Measurements from ENCODE around the gene MAP1LC3C.
A peak's percentile ranks its signal among the peaks of the same experiment; 100 is the strongest.

The MAP1LC3C gene

DNA sequence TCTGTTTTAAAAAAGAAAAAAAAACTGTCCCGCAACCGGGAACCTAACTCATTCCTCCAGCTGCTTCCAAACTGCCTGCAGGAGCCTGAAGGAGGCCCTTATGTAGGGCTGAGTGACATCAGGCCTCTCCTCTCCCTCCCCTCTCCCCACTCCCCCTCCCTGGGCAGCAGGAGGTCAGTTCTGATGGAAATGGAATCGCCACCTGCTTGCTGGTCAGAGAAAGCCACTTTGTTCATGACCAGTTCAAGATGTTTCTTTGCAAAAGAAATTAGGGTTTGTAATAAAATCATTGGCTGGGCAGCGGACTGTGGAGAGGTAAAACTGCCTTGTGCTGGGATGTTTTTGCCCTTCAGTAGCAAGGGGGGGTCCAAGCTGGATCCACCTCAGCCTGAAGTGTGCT lies at the start of gene MAP1LC3C:
TSS of gene MAP1LC3C (minus strand) at position 73 of the 400 bp plus-strand sequence. CDS start 90 bp downstream, outside the sequence.
- no peak for DNase-seq (ENCODE audit: low read depth in 3 of 3)

- no peak for DNase-seq (ENCODE audit: low read depth in 3 of 3)
These were observed 44.3 kb upstream of the MAP1LC3C start for GRCh38 chr1:242043165-242043564.

- no peak for DNase-seq (ENCODE audit: low read depth in 3 of 3)
These were observed 35.5 kb upstream of the MAP1LC3C start for GRCh38 chr1:242034392-242034791.

DNA sequence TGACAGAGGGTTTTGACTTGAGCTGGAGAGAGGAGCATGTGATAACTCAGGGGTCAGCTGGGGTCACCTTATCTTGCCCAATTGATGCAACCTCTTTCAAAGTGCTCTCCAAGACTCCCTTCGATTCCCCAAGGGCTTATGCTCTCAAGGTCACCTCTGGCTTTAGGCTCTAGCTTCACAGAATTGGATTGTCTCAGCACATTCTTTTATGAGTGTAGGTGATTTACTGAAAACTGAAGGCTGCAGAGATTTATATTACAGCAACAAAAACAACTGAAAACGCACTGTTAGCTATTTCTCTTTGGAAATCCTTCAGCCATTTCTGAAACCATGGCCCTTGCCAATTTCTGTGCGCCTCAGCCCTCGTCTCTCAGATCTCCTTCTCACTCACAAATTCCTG lies 34.5 kb upstream of the MAP1LC3C start:
- no peak for DNase-seq (ENCODE audit: low read depth in 3 of 3)

DNA sequence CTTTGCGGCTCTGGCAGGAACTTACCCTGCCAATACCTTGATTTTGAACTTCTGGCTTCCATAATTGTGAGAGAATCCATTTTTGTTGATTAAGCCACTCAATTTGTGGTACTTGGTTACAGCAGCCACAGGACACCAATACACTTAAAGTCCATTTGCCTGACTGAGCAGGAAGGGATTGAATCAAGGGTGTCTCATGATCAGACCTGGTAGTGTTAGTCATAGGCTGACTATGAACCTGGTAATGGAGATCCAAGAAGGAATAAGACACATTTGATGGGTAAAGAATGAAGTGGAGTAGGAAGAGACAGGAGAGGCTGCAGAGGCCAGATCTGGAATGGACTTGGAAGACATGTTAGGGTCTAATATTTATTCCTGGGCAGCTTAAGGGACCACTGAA lies 31.2 kb upstream of the MAP1LC3C start:
- DNase-seq (ENCODE audit: low read depth in 3 of 3) = no peak

- no peak for DNase-seq (ENCODE audit: low read depth in 3 of 3)
These were observed 26.8 kb upstream of the MAP1LC3C start for GRCh38 chr1:242025681-242026080.

DNA sequence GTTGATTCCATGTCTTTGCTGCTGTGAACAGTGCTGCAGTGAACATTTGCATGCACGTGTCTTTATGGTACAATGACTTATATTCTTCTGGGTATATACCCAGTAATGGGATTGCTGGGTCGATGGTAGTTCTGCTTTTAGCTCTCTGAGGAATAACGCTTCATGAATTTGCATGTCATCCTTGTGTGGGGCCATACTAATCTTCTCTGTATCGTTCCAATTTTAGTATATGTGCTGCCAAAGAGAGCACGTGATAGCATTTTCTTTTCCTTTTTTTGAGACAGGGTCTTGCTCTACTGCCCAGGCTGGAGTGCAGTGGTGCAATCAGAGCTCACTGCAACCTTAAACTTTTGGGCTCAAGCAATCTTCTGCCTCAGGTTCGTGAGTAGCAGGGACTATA lies 24.9 kb upstream of the MAP1LC3C start:
- no peak for DNase-seq (ENCODE audit: low read depth in 3 of 3)

DNA sequence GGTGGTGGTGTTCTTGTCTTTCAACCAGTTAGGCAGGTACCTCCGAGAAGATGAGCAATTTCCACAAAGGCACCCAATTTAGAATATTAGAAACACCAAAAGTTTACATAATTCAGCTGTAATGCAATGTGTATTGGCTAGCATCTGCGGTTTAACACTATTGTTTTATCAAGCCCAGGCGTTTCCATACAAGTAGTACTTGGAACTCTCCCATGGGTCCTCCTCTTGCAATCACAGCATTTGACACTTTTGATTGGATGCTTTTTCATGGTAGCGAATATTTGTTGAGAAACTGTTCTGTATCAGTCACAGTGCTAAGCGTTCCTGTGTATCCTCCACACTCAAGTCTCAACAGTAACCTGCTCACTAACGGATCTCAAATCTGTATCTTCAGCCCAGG lies 20.1 kb upstream of the MAP1LC3C start:
- DNase-seq (ENCODE audit: low read depth in 3 of 3) = no peak

DNA sequence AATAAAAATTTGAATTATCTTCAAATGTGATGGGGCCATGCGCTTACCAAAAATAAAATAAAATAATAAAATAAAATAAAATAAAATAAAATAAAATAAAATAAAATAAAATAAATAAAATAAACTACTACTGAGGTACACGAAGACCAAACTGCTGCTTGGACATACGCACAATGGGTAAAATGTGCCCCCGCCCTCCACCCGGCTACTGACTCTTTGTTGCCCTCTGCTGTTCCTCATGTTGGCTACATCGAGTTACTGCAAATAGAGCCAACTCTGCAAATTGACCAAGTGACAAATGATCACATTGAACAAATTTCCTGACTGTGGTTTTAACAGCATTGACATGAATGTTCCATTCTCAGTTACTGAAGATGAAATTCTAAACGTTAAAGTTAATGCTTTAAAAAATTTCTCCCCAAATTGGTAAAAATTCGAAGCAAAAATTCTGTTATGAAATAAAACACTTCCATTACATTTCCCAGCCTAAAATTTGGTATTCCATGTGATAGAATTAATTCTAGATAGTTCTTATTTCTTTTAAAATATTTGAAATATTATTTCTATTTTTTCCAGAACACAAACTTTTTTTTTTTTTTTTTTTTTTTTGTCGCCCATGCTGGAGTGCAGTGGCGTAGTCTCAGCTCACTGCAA lies 18.8 kb upstream of the MAP1LC3C start:
- peak; percentile 9 to 17 (median 17) for DNase-seq (ENCODE audit: low read depth in 3 of 3)

DNA sequence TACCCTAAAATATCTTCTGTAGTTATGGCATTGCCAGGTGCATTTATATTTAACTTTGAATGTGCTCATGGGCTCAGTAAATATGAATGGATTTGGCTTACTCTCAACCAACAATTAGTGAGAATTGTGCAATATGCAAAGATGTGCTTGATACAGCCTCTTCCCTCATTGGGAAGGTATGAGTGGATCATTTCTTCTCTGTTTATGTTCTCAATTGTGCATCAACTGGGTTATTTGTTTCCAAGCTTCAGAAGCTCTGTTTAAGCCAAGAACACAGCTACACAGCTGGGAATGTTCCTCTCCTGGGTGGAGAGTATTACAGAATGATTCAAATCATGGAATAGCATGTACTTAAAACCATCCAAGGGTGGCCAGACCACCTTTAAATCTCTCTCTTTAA lies 17.6 kb upstream of the MAP1LC3C start:
- no peak for DNase-seq (ENCODE audit: low read depth in 3 of 3)

GRCh38 chr1:242011894-242012660 lies 13.2 kb upstream of the MAP1LC3C start:
- no peak for DNase-seq (ENCODE audit: low read depth in 3 of 3)

DNA sequence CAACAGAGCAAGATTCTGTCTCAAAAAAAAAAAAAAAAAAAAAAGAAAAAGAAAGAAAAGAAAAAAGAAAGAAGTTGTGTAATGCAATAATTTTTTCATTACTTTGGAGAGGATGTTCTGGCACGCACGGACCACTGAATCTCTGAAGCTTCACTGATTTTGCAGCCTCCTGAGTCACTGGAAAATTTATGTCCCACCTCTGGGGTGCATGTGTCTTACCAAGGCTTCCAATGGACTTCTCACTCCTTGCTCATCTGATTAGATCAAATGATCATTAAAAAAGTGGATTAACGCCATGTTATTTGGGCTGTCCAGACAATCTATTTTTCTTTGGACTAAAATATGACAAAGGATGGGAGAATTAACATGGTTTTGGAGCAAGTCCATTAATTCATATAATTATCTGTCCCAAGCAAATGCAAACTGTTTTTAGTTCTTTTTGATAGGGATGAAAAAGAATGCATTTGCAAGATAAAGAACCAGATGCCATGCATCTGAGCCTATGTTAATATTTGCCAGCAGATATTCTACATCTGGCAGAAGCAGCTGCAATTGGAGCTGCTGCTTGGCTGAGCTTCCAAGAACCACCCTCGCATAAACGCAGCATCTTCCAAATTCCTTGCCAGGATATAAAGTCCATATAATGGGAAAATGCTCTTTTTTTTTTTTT lies 10.1 kb upstream of the MAP1LC3C start:
- DNase-seq (ENCODE audit: low read depth in 3 of 3) = no peak

- DNase-seq (ENCODE audit: low read depth in 3 of 3) = no peak
These were observed 8.1 kb upstream of the MAP1LC3C start for GRCh38 chr1:242006976-242007375.

DNA sequence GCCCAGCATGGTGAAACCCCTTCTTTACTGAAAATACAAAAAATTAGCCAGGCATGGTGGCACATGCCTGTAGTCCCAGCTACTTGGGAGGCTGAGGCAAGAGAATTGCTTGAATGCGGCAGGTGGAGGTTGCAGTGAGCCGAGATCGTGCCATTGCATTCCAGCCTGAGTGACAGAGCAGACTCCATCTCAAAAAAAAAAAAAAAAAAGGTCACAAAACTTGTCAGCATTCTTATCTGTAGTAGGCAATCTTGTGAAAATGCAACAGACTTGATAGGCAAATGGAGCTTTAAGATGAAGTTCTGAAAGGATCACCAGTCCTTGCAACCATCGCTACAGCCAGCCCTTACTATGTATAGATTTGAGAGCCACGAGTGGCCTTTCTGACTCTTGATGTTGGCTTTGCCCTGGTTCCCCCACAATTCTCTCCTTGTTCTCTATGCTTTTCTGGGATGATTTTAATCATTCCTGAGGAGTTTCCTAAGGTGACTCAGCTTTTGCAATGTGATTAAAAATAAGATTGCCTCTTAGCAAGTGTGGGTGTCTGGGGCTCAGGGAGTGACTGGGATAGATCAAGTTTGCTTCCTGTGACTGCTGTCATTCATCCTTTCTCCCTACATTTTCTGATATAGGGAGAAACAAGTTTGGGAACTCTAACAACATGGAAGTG lies 7.1 kb upstream of the MAP1LC3C start:
- no peak for DNase-seq (ENCODE audit: low read depth in 3 of 3)

GRCh38 chr1:242004751-242005495 lies 6.0 kb upstream of the MAP1LC3C start:
- DNase-seq (ENCODE audit: low read depth in 3 of 3) = no peak

DNA sequence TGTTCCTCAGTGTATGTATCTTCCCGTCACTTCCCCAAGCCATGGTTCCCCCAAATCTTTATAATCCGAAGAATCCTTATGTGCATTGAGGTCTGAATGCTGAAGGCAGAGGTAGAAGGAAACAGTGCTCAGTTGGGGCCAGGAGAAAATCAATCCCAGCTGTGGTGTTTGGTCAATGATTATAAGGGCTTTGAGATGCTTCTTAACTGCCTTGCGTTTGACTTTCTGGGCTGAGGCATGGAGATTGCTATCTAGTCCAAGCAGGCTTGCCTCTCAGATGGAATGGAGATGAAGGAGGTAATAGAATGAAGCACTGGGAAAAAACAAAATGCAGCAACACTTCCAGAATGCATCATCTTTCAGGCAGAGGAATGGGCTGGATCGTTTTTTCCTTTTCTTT lies 3.6 kb upstream of the MAP1LC3C start:
- no peak for DNase-seq (ENCODE audit: low read depth in 3 of 3)

GRCh38 chr1:242002072-242002471 lies 3.2 kb upstream of the MAP1LC3C start:
- no peak for DNase-seq (ENCODE audit: low read depth in 3 of 3)

DNA sequence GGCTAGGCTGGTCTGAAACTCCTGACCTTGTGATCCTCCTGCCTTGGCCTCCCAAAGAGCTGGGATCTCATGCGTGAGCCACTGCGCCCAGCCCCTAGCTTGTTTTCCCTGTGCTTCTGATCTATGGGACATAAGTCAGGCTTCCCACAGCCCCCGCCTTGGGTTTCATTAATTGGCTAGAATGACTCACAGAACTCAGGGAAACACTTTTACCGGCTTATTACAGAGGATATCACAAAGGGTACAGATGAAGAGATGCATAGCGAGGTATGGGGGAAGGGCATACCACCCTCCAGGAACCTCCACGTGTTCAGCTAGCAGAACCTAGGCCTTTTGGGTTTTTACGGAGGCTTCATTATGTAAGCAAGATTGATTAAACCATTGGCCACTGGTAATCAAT lies 1.5 kb upstream of the MAP1LC3C start:
- DNase-seq (ENCODE audit: low read depth in 3 of 3) = no peak

- peak in 2 of 3 donors; percentile 24 to 43 for DNase-seq (ENCODE audit: low read depth in 3 of 3)
These were observed 431 bp downstream of the MAP1LC3C start for GRCh38 chr1:241998412-241998921.

DNA sequence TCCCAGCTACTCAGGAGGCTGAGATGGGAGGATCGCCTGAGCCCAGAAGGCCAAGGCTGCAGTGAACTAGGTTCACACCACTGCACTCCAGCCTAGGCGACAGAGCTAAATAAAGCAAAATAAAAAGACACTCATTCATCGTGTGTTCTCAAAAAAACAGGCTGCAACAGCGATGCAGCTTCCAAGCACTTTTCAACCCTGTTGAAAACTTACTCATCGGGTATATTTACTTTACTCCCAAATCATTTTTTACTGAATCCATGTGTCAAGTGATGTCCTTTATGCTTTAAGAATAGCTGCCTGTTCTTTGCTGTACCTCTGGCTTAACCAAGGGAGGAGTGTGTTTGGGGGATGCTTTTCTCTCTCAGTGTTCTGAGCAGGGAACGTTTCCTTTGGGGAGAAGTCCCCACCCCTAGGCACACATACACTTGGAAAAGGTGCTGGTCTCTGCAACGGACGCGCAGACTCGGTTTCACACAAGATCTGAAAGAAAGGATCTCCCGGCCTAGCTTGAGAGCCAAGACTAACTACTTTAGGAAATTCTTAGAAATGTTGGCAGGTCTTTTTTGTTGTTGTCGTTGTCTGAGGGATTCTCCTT lies 1.4 kb downstream of the MAP1LC3C start:
- no peak for DNase-seq (ENCODE audit: low read depth in 3 of 3)

GRCh38 chr1:241994171-241994570 lies 4.7 kb downstream of the MAP1LC3C start:
- DNase-seq (ENCODE audit: low read depth in 3 of 3) = no peak

Measured in stimulated activated CD4-positive, alpha-beta T cell treated with anti-CD3 and anti-CD28 coated beads, TNF-alpha, amount 100 ng/mL, for 48 hours (primary cell).